ENCODE data around the gene C4A.
"Not testable (repeated sequence)": the region's sequence is repeated elsewhere in the genome, so short reads cannot be mapped to it uniquely, and the experiment has no call there.

The C4A gene

DNA sequence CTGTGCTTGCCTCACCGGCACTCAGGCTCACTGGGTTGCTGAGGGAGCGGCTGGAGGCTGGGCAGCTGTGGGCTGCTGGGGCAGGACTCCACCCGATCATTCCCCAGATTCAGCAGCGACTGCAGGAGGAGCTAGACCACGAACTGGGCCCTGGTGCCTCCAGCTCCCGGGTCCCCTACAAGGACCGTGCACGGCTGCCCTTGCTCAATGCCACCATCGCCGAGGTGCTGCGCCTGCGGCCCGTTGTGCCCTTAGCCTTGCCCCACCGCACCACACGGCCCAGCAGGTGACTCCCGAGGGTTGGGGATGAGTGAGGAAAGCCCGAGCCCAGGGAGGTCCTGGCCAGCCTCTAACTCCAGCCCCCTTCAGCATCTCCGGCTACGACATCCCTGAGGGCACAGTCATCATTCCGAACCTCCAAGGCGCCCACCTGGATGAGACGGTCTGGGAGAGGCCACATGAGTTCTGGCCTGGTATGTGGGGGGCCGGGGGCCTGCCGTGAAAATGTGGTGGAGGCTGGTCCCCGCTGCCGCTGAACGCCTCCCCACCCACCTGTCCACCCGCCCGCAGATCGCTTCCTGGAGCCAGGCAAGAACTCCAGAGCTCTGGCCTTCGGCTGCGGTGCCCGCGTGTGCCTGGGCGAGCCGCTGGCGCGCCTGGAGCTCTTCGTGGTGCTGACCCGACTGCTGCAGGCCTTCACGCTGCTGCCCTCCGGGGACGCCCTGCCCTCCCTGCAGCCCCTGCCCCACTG, 58.6 kb downstream of the C4A start:
- not testable (repeated sequence) for DNase-seq; H3K9me3 ChIP-seq (ENCODE audit: severe bottlenecking); H3K36me3 ChIP-seq; H3K27ac ChIP-seq; H3K27me3 ChIP-seq (ENCODE audit: insufficient read depth, low read depth, severe bottlenecking); H3K4me3 ChIP-seq (ENCODE audit: low read depth, low read length)

GRCh38 chr6:32041050-32041321, 59.1 kb downstream of the C4A start:
- not testable (repeated sequence) for H3K4me3 ChIP-seq (ENCODE audit: low read depth, low read length); H3K36me3 ChIP-seq; H3K27me3 ChIP-seq (ENCODE audit: insufficient read depth, low read depth, severe bottlenecking); H3K9me3 ChIP-seq (ENCODE audit: severe bottlenecking); DNase-seq; H3K27ac ChIP-seq

DNA sequence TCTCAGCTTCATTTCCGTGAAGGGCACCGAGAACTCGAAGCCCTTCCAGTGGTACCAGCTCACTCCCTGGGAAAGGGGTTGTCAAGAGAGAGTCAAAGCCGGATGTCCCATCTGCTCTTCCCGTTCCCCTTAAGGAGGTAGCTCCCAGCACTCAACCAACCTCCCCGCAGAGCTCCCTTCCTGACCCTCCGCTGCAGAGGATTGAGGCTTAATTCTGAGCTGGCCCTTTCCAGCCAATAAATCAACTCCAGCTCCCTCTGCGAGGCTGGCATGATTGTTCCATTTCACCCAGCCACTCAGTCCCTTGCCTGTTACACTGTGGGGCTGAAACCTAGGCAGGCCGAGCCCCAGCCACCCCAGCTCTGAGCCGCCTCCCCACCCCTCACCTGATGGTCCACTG, 59.5 kb downstream of the C4A start:
- DNase-seq = peak; percentile 86
- H3K27me3 ChIP-seq (ENCODE audit: insufficient read depth, low read depth, severe bottlenecking); H3K36me3 ChIP-seq; H3K4me3 ChIP-seq (ENCODE audit: low read depth, low read length); H3K27ac ChIP-seq; H3K9me3 ChIP-seq (ENCODE audit: severe bottlenecking): not testable (repeated sequence)

GRCh38 chr6:32042276-32042675, 60.4 kb downstream of the C4A start:
- H3K36me3 ChIP-seq; DNase-seq; H3K27me3 ChIP-seq (ENCODE audit: insufficient read depth, low read depth, severe bottlenecking); H3K27ac ChIP-seq; H3K4me3 ChIP-seq (ENCODE audit: low read depth, low read length); H3K9me3 ChIP-seq (ENCODE audit: severe bottlenecking): not testable (repeated sequence)

GRCh38 chr6:32043589-32044380, 61.9 kb downstream of the C4A start:
- not testable (repeated sequence) for H3K27ac ChIP-seq; H3K27me3 ChIP-seq (ENCODE audit: insufficient read depth, low read depth, severe bottlenecking); DNase-seq; H3K4me3 ChIP-seq (ENCODE audit: low read depth, low read length); H3K36me3 ChIP-seq; H3K9me3 ChIP-seq (ENCODE audit: severe bottlenecking)

DNA sequence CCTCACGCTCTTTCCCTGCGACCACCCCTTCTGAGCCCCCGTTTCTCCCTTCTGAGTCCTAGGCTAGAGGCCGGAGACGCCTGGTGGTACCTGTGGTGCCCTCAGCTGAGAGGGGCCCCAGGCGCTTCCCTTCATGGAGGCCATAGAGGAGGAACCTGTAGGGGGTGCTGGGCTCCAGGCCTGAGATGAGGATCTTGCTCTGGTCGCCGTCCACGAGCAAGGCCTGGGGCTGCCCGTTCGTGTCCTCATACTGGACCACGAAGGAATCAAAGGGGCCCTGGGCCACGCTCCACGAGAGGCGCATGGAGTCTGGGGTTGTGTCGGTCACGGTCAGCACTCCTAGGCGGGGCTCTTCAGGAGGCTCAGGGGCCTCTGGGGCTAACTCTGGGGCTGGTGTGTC, 63.1 kb downstream of the C4A start:
- H3K4me3 ChIP-seq (ENCODE audit: low read depth, low read length); H3K27me3 ChIP-seq (ENCODE audit: insufficient read depth, low read depth, severe bottlenecking); DNase-seq; H3K27ac ChIP-seq; H3K9me3 ChIP-seq (ENCODE audit: severe bottlenecking); H3K36me3 ChIP-seq: not testable (repeated sequence)
- 0 out of 2 replicates have a peak, but pooled peaks have one; percentile 8 for TF ChIP-seq CTCF (IDR thresholded peaks at IDR 0.05; ENCODE audit: low read depth, low read length)

DNA sequence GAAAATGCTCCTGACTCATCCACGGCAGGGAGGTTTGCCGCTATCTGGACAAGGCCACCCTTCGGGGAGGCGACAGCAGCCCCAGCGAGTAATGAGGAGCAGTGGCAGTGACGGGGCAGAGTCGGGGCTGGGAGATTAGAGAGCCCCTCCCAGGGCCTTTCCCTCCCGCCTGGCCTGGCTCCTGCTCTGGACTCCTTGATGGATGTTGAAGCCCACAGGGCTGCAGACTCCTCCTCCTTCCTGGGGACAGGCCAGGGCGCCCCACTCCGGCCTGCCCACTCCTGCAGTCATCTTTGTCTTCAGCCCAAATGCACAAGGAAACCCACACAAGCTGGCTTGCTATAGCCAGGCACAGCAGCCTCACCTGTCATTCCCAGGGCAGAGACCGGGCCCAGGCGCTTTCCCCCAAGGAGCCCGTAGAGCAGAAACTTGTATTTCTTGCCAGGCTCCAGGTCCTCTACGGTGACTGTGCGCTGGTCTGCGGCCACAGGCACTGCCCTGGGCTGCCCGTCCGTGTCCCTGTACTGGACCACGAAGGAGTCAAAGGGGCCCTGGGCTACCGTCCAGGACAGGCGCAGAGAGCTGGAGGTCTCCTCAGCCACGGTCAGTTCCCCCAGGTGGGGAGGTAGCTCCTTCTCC, 64.1 kb downstream of the C4A start:
- no peak overlapping the region for H3K27ac ChIP-seq
- DNase-seq = no peak

More for the DNA sequence above, 64.1 kb downstream of the C4A start:
- no peak for TF ChIP-seq CTCF (IDR thresholded peaks at IDR 0.05; ENCODE audit: low read depth, low read length)
- Histone ChIP-seq H3K27me3 (ENCODE audit: insufficient read depth, low read depth, severe bottlenecking) (no peaks in the 10 kb centered on the region), H3K36me3 (no peaks in the 10 kb centered on the region), H3K9me3 (ENCODE audit: severe bottlenecking) (no peaks in the 10 kb centered on the region), H3K4me3 (ENCODE audit: low read depth, low read length) (no peak overlapping the region)

Measured in WERI-Rb-1 (cell line).